GM23338 (cell line): Measurements from ENCODE around the gene DST. TPM values are rescaled to one million over a fixed set of nuclear protein-coding genes. Genes with fewer than 3 reads are reported as not detected.

Experiments used
- ATAC-seq: fragments of 200-7000 bp; cut with Tn5 transposase; 3 replicates; pipeline ENCODE4 v1.9.1; 2020
- DNase-seq: peaks from one replicate; pipeline ENCODE4 v3.0.0-alpha.2; 2015; ENCODE audit warnings: low spot score
- H2AFZ ChIP-seq: fragments of 200-600 bp; sonication (generic); 2 replicates; pipeline ENCODE4 v1.8.0; 2016; ENCODE audit warnings: antibody characterized with exemption, mild to moderate bottlenecking, moderate library complexity
- H3F3A ChIP-seq: fragments of 200-600 bp; sonication (generic); replicated peaks from 2 replicates; pipeline ENCODE4 v1.8.0; 2017; ENCODE audit warnings: antibody characterized with exemption, mixed run types, low read depth
- H3K27ac ChIP-seq: fragments of 200-600 bp; sonication (generic); 2 replicates; pipeline ENCODE4 v1.6.1; 2016; ENCODE audit warnings: low read depth
- H3K27me3 ChIP-seq: fragments of 200-600 bp; sonication (generic); 2 replicates; pipeline ENCODE4 v1.8.0; 2016; ENCODE audit warnings: mild to moderate bottlenecking, mixed run types, moderate library complexity; ENCODE audit not compliant: insufficient read depth
- H3K36me3 ChIP-seq: fragments of 200-600 bp; sonication (generic); 2 replicates; pipeline ENCODE4 v1.8.0; 2016; ENCODE audit warnings: mild to moderate bottlenecking; ENCODE audit not compliant: insufficient read depth
- H3K4me1 ChIP-seq: fragments of 200-600 bp; sonication (generic); 2 replicates; pipeline ENCODE4 v1.8.0; 2016; ENCODE audit warnings: mild to moderate bottlenecking, moderate library complexity; ENCODE audit not compliant: insufficient read depth
- H3K4me2 ChIP-seq: fragments of 200-600 bp; sonication (generic); 2 replicates; pipeline ENCODE4 v1.7.1; 2017; ENCODE audit warnings: mixed run types
- H3K4me3 ChIP-seq: fragments of 200-600 bp; sonication (generic); 2 replicates; pipeline ENCODE4 v1.6.1; 2016; ENCODE audit warnings: mixed run types
- H3K79me2 ChIP-seq: fragments of 200-600 bp; sonication (generic); replicated peaks from 2 replicates; pipeline ENCODE4 v1.8.0; 2017; ENCODE audit warnings: mild to moderate bottlenecking; ENCODE audit not compliant: insufficient read depth
- H3K9me2 ChIP-seq: fragments of 200-600 bp; sonication (generic); 2 replicates; pipeline ENCODE4 v1.8.0; 2017; ENCODE audit not compliant: insufficient read depth
- H4K20me1 ChIP-seq: fragments of 200-600 bp; sonication (generic); replicated peaks from 2 replicates; pipeline ENCODE4 v1.8.0; 2017; ENCODE audit warnings: mild to moderate bottlenecking; ENCODE audit not compliant: insufficient read depth
- H3K27ac Mint-ChIP-seq: 2 replicates; pipeline ENCODE4 v1.8.0; 2020; ENCODE audit warnings: inconsistent platforms, mild to moderate bottlenecking, moderate library complexity, mixed read lengths
- H3K27me3 Mint-ChIP-seq: 3 replicates; pipeline ENCODE4 v1.8.0; 2022; ENCODE audit warnings: low read depth, mild to moderate bottlenecking, moderate library complexity, mixed read lengths, inconsistent platforms; ENCODE audit not compliant: insufficient read depth, poor library complexity
- H3K36me3 Mint-ChIP-seq: 3 replicates; pipeline ENCODE4 v1.8.0; 2021; ENCODE audit warnings: low read depth, mild to moderate bottlenecking, inconsistent platforms, moderate library complexity, mixed read lengths
- H3K4me1 Mint-ChIP-seq: 3 replicates; pipeline ENCODE4 v1.8.0; 2020; ENCODE audit warnings: mild to moderate bottlenecking, inconsistent platforms, mixed read lengths
- H3K4me3 Mint-ChIP-seq: 3 replicates; pipeline ENCODE4 v1.8.0; 2021; ENCODE audit warnings: moderate library complexity, mild to moderate bottlenecking, inconsistent platforms, mixed read lengths
- H3K9me3 Mint-ChIP-seq: 3 replicates; pipeline ENCODE4 v1.8.0; 2020; ENCODE audit warnings: moderate library complexity, mild to moderate bottlenecking, inconsistent platforms, mixed read lengths
- CREB1 ChIP-seq: fragments of 250-450 bp; sonication (Bioruptor Pico); IDR thresholded peaks from 2 replicates; pipeline ENCODE4 v1.5.0; 2020; ENCODE audit warnings: low read depth, mild to moderate bottlenecking, moderate library complexity
- CTCF ChIP-seq, 2 experiments: fragments of 200-600 bp in 1 of 2; sonication (generic) in 1 of 2; conservative IDR thresholded peaks; 2 replicates each; pipeline versions ENCODE4 v1.5.1 to v1.6.1; 2016 to 2017; ENCODE audit warnings: antibody characterized with exemption in 2 of 2, low read depth in 2 of 2, mild to moderate bottlenecking in 2 of 2, moderate library complexity in 1 of 2
- ETS1 ChIP-seq: IDR thresholded peaks from 2 replicates; pipeline ENCODE4 v1.6.1; 2016; ENCODE audit warnings: antibody characterized with exemption
- EZH2 ChIP-seq: fragments of 200-600 bp; sonication (generic); IDR thresholded peaks from one replicate; pipeline ENCODE4 v1.8.0; 2017; ENCODE audit warnings: antibody characterized with exemption, mild to moderate bottlenecking, low read depth; ENCODE audit not compliant: unreplicated experiment
- EZH2phosphoT487 ChIP-seq: fragments of 200-600 bp; sonication (generic); IDR thresholded peaks from one replicate; pipeline ENCODE4 v1.8.1; 2018; ENCODE audit warnings: antibody characterized with exemption; ENCODE audit not compliant: unreplicated experiment
- JUNB ChIP-seq: IDR thresholded peaks from one replicate; pipeline ENCODE4 v1.6.1; 2016; ENCODE audit warnings: antibody characterized with exemption; ENCODE audit not compliant: unreplicated experiment
- NANOG ChIP-seq: IDR thresholded peaks from 2 replicates; pipeline ENCODE4 v1.6.1; 2016; ENCODE audit warnings: antibody characterized with exemption, borderline replicate concordance
- POLR2AphosphoS5 ChIP-seq: IDR thresholded peaks from 2 replicates; pipeline ENCODE4 v1.6.1; 2016; ENCODE audit warnings: antibody characterized with exemption, low read depth
- STAT1 ChIP-seq: IDR thresholded peaks from one replicate; pipeline ENCODE4 v1.6.1; 2016; ENCODE audit warnings: antibody characterized with exemption; ENCODE audit not compliant: unreplicated experiment
- ZNF114 ChIP-seq: fragments of 250-450 bp; sonication (Bioruptor Pico); IDR thresholded peaks from 2 replicates; pipeline ENCODE4 v1.5.0; 2020; ENCODE audit warnings: mild to moderate bottlenecking, moderate library complexity
- ZNF331 ChIP-seq: fragments of 250-450 bp; sonication (Bioruptor Pico); IDR thresholded peaks from 2 replicates; pipeline ENCODE4 v1.5.0; 2020; ENCODE audit warnings: low read depth, mild to moderate bottlenecking, moderate library complexity
- ZNF462 ChIP-seq: fragments of 250-450 bp; sonication (Bioruptor Pico); IDR thresholded peaks from 2 replicates; pipeline ENCODE4 v1.5.0; 2020; ENCODE audit warnings: mild to moderate bottlenecking, moderate library complexity
- polyA plus RNA-seq: library from polyadenylated mRNA; unstranded; fragments of >200 nt; fragmentation: Nextera tagmentation; extraction: Ambion mirVana; gene quantifications from 2 replicates; pipeline ENCODE4 v1.2.1, GENCODE V29; 2016
- total RNA-seq: library from RNA; depleted of rRNA; stranded (reverse); fragments of >200 nt; shearing (Covaris generic); gene quantifications from 2 replicates; pipeline ENCODE4 v1.2.3, GENCODE V29; 2014

Gene DST
- total and polyA plus RNA-seq, 2 experiments from 2014 or later: 88.7 to 188 TPM

GRCh38 chr6:56450882-56451739, 191.6 kb downstream of the DST start:
- TF ChIP-seq POLR2AphosphoS5 (no peak), EZH2phosphoT487 (no peak), JUNB (no peak), ZNF114 (CRISPR knock-in tag) (no peak), NANOG (no peak)
- H3K36me3 ChIP-seq: no peaks in the 10 kb centered on the region

GRCh38 chr6:56450376-56450775, 192.3 kb downstream of the DST start:
- H3K4me1 ChIP-seq: no peaks in the 10 kb centered on the region
- H3K9me2 ChIP-seq: no peaks in the 10 kb centered on the region
- H3K4me3 ChIP-seq: no peak overlapping the region
- Mint-ChIP-seq H3K4me3 (no peak overlapping the region), H3K9me3 (no peaks in the 10 kb centered on the region), H3K27ac (no peak overlapping the region), H3K36me3 (no peaks in the 10 kb centered on the region), H3K4me1 (no peaks in the 10 kb centered on the region), H3K27me3 (no peaks in the 10 kb centered on the region)
- no peaks in the 10 kb centered on the region for H3K79me2 ChIP-seq
- DNase-seq (no peak), ATAC-seq (no peak)
- H3K4me2 ChIP-seq: no peak overlapping the region
- H3K36me3 ChIP-seq: no peaks in the 10 kb centered on the region
- H3K27ac ChIP-seq: 0 out of 2 replicates have a peak overlapping the region, but pooled peaks have one; percentile 5
- no peaks in the 10 kb centered on the region for H3F3A ChIP-seq
- no peak overlapping the region for H2AFZ ChIP-seq
- H4K20me1 ChIP-seq: no peaks in the 10 kb centered on the region
- no peaks in the 10 kb centered on the region for H3K27me3 ChIP-seq
- TF ChIP-seq NANOG (no peak), CREB1 (CRISPR knock-in tag) (no peak), STAT1 (no peak), EZH2phosphoT487 (no peak), CTCF (conservative IDR thresholded peaks at IDR 0.05; ENCODE audit: low read depth in 2 of 2) (no peak), ZNF462 (CRISPR knock-in tag) (no peak), EZH2 (no peak), ZNF114 (CRISPR knock-in tag) (no peak), ETS1 (no peak), ZNF331 (CRISPR knock-in tag) (no peak), POLR2AphosphoS5 (no peak), JUNB (no peak)

More at GRCh38 chr6:56450882-56451739, 191.6 kb downstream of the DST start:
- no peaks in the 10 kb centered on the region for H4K20me1 ChIP-seq
- H3K27me3 Mint-ChIP-seq: no peaks in the 10 kb centered on the region
- H3K9me3 Mint-ChIP-seq: no peaks in the 10 kb centered on the region
- ATAC-seq: no peak
- no peak overlapping the region for H3K27ac ChIP-seq
- no peaks in the 10 kb centered on the region for H3K9me2 ChIP-seq
- H3F3A ChIP-seq: no peaks in the 10 kb centered on the region
- H2AFZ ChIP-seq: no peak overlapping the region
- DNase-seq: no peak
- H3K4me1 Mint-ChIP-seq: no peaks in the 10 kb centered on the region
- H3K27me3 ChIP-seq: no peaks in the 10 kb centered on the region
- H3K4me3 Mint-ChIP-seq: no peak overlapping the region
- H3K4me2 ChIP-seq: no peak overlapping the region
- 0 out of 2 replicates have a peak overlapping the region, but pooled peaks have one; percentile 24 for H3K27ac Mint-ChIP-seq
- no peaks in the 10 kb centered on the region for H3K79me2 ChIP-seq
- no peak overlapping the region for H3K4me3 ChIP-seq
- H3K36me3 Mint-ChIP-seq: no peaks in the 10 kb centered on the region; the same call in 2 of the 3 replicates
- H3K4me1 ChIP-seq: no peaks in the 10 kb centered on the region
